ENCODE data around the gene GLT8D1.

GRCh38 chr3:52743721-52744120, 38.1 kb upstream of the GLT8D1 start:
- no peak for TF ChIP-seq EZH2 (IDR thresholded peaks at IDR 0.05)
- TF ChIP-seq CTCF (IDR thresholded peaks at IDR 0.05), result no peak
- TF ChIP-seq EZH2phosphoT487 (IDR thresholded peaks at IDR 0.05), result no peak

Measured in neural progenitor cell (in vitro differentiated cells).